MM.1S (cell line): ENCODE data around the gene ASXL1.
"Not testable (repeated sequence)": the region's sequence is repeated elsewhere in the genome, so short reads cannot be mapped to it uniquely, and the experiment has no call there.

Experiments
- DNase-seq: peaks from one replicate; pipeline ENCODE4 v3.0.0-alpha.2; 2015
- H2AFZ ChIP-seq: fragments of 300-600 bp; sonication (generic); 2 replicates; pipeline ENCODE4 v1.6.0; 2016; ENCODE audit warnings: antibody characterized with exemption, low read length
- H3F3A ChIP-seq: fragments of 300-600 bp; sonication (generic); 2 replicates; pipeline ENCODE4 v1.6.1; 2016; ENCODE audit warnings: mild to moderate bottlenecking, antibody characterized with exemption, low read length, moderate library complexity, mixed read lengths; ENCODE audit not compliant: insufficient read depth
- H3K27ac ChIP-seq: fragments of 300-600 bp; sonication (generic); 2 replicates; pipeline ENCODE4 v1.5.1; 2016; ENCODE audit warnings: mild to moderate bottlenecking, low read length
- H3K27me3 ChIP-seq: fragments of 300-600 bp; sonication (generic); replicated peaks from 2 replicates; pipeline ENCODE4 v1.6.0; 2016; ENCODE audit warnings: low read length; ENCODE audit not compliant: insufficient read depth
- H3K36me3 ChIP-seq: fragments of 300-600 bp; sonication (generic); replicated peaks from 2 replicates; pipeline ENCODE4 v1.6.1; 2016; ENCODE audit warnings: mild to moderate bottlenecking, low read length, mixed read lengths; ENCODE audit not compliant: insufficient read depth
- H3K4me1 ChIP-seq: fragments of 300-600 bp; sonication (generic); 2 replicates; pipeline ENCODE4 v1.6.1; 2016; ENCODE audit warnings: low read length, mixed read lengths
- H3K4me2 ChIP-seq: fragments of 300-600 bp; sonication (generic); 2 replicates; pipeline ENCODE4 v1.6.0; 2016; ENCODE audit warnings: low read depth, low read length
- H3K4me3 ChIP-seq: fragments of 300-600 bp; sonication (generic); 2 replicates; pipeline ENCODE4 v1.5.1; 2016; ENCODE audit warnings: low read length, mixed read lengths
- H3K79me2 ChIP-seq: fragments of 300-600 bp; sonication (generic); 2 replicates; pipeline ENCODE4 v1.6.1; 2016; ENCODE audit warnings: mixed run types, low read length, mixed read lengths
- H3K9ac ChIP-seq: fragments of 300-600 bp; sonication (generic); 2 replicates; pipeline ENCODE4 v1.6.1; 2016; ENCODE audit warnings: low read length, mixed read lengths
- H3K9me2 ChIP-seq: fragments of 300-600 bp; sonication (generic); replicated peaks from 2 replicates; pipeline ENCODE4 v1.6.1; 2016; ENCODE audit warnings: mild to moderate bottlenecking, low read length, mixed read lengths; ENCODE audit not compliant: insufficient read depth
- H3K9me3 ChIP-seq: fragments of 300-600 bp; sonication (generic); replicated peaks from 2 replicates; pipeline ENCODE4 v1.6.1; 2016; ENCODE audit warnings: mild to moderate bottlenecking, low read length, mixed read lengths; ENCODE audit not compliant: insufficient read depth
- H4K20me1 ChIP-seq: fragments of 300-600 bp; sonication (generic); 2 replicates; pipeline ENCODE4 v1.6.1; 2016; ENCODE audit warnings: mild to moderate bottlenecking, low read length, moderate library complexity, mixed read lengths; ENCODE audit not compliant: insufficient read depth
- CTCF ChIP-seq: fragments of 300-600 bp; sonication (generic); IDR thresholded peaks from 2 replicates; pipeline ENCODE4 v1.5.1; 2016; ENCODE audit warnings: antibody characterized with exemption, low read length, mixed read lengths
- EZH2 ChIP-seq: fragments of 300-600 bp; sonication (generic); optimal IDR thresholded peaks from 2 replicates; pipeline ENCODE3; 2017; ENCODE audit warnings: low read depth, mild to moderate bottlenecking, antibody characterized with exemption, low read length, mixed read lengths
- EZH2phosphoT487 ChIP-seq: fragments of 300-600 bp; sonication (generic); IDR thresholded peaks from 2 replicates; pipeline ENCODE4 v1.6.1; 2018; ENCODE audit warnings: antibody characterized with exemption, low read length

Gene ASXL1

DNA sequence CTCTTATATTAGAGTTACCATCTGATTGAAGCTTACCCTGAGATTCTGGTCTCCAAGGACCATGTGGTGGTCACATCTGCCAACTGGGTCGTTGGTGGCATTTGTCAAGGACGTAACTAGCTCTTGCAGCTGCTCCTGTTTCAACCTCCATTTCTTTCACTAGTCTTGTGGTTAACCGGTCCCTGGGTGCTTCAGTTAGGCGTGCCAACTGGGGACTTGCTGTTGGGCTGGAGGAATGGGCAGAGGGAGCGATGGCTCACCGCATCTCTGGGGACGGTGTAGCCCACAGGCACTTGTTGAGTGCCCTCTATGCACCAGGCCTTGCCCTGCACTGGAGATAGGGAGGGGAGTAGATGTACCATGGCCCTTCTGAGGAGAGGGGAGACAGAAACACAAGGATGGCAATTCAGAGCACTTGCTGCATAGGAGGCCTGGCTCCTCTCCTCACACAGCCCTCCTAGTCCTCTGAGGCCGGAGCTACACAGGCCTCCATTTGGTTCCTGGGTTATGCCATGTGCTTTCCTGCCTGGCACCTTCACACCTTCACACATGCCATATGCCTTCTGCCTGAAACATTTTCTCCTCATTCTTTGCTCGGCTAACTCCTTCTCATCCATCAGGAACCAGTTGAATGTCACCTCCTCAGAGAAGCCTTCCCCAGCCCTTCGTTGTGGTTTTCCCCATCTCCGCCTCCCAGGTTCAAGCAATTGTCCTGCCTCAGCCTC, 20.0 kb upstream of the ASXL1 start:
- Histone ChIP-seq H3K79me2 (no peaks in the 10 kb centered on the region), H3K9ac (no peak overlapping the region), H3K36me3 (no peaks in the 10 kb centered on the region), H3F3A (peaks cover 1% of the 10 kb centered on the region), H3K27me3 (no peaks in the 10 kb centered on the region), H3K4me3 (no peak overlapping the region), H3K9me2 (no peaks in the 10 kb centered on the region), H4K20me1 (no peaks in the 10 kb centered on the region), H3K27ac (no peak overlapping the region), H3K9me3 (no peaks in the 10 kb centered on the region), H3K4me2 (no peak overlapping the region), H2AFZ (no peak overlapping the region), H3K4me1 (peaks cover 13% of the 10 kb centered on the region)
- TF ChIP-seq EZH2phosphoT487 = no peak
- TF ChIP-seq CTCF = no peak
- TF ChIP-seq EZH2 = no peak
- DNase-seq = no peak

- Histone ChIP-seq H2AFZ (no peak overlapping the region), H3K36me3 (no peaks in the 10 kb centered on the region), H3K9me3 (no peaks in the 10 kb centered on the region), H3K4me3 (no peak overlapping the region), H4K20me1 (no peaks in the 10 kb centered on the region), H3K9ac (no peak overlapping the region), H3K4me1 (peaks cover 10% of the 10 kb centered on the region), H3K4me2 (no peak overlapping the region), H3F3A (no peaks in the 10 kb centered on the region; the same call in 1 of the 2 replicates), H3K27me3 (no peaks in the 10 kb centered on the region), H3K79me2 (no peaks in the 10 kb centered on the region), H3K27ac (no peak overlapping the region), H3K9me2 (no peaks in the 10 kb centered on the region)
- DNase-seq = no peak
- no peak for TF ChIP-seq EZH2phosphoT487
- TF ChIP-seq EZH2 = no peak
- no peak for TF ChIP-seq CTCF
Observed at GRCh38 chr20:32338665-32339064, 19.5 kb upstream of the ASXL1 start.

DNA sequence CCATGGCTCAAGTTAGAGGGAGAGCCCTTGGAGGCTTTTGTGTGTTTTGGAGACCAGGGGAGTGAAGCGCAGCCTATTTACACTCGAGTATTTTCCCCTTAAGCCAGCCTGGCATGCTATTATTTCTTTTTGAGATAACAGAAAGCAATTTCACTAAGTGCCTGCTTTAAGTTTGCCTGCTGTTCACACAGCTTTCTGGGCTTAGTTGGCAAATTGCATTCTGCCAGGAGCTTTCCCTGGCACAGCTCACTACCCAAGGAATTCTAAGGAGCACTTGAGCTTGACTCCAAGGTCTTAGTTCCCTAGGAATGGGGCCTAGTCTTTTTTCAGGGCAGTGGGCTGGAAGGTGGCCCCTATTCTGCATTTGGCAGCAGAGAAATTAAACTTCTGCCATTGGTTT, 19.0 kb upstream of the ASXL1 start:
- Histone ChIP-seq H3K36me3 (no peaks in the 10 kb centered on the region), H3K9me2 (no peaks in the 10 kb centered on the region), H3K9ac (no peak overlapping the region), H3K4me3 (no peak overlapping the region), H3K4me1 (peaks cover 6% of the 10 kb centered on the region), H2AFZ (no peak overlapping the region), H4K20me1 (no peaks in the 10 kb centered on the region), H3K27ac (no peak overlapping the region), H3K9me3 (no peaks in the 10 kb centered on the region), H3K79me2 (no peaks in the 10 kb centered on the region), H3K4me2 (no peak overlapping the region), H3K27me3 (no peaks in the 10 kb centered on the region), H3F3A (no peaks in the 10 kb centered on the region)
- no peak for DNase-seq
- TF ChIP-seq CTCF (no peak), EZH2phosphoT487 (no peak), EZH2 (no peak)

GRCh38 chr20:32341053-32341452, 17.1 kb upstream of the ASXL1 start:
- H3K27ac ChIP-seq, H2AFZ ChIP-seq, DNase-seq, H4K20me1 ChIP-seq, H3F3A ChIP-seq, H3K9ac ChIP-seq, H3K4me1 ChIP-seq, H3K79me2 ChIP-seq, H3K4me2 ChIP-seq, H3K27me3 ChIP-seq, H3K9me2 ChIP-seq, H3K4me3 ChIP-seq, H3K9me3 ChIP-seq, H3K36me3 ChIP-seq: not testable (repeated sequence)
